ENCODE measurements around the gene CCRL2. TPM values are rescaled to one million over a fixed set of nuclear protein-coding genes. Genes with fewer than 3 reads are reported as not detected.

The CCRL2 gene
- total and polyA plus RNA-seq, 2 of the 8 experiments (the other 6 are each of a cell fraction or from before 2014, with no cell fraction given), result not detected

GRCh38 chr3:46411271-46411670 lies 4.2 kb downstream of the CCRL2 start:
- Histone ChIP-seq H3K14ac (ENCODE audit: insufficient read length) (no peak overlapping the region), H3K4ac (replicated peaks; ENCODE audit: insufficient read length, low read depth, low read length) (no peak overlapping the region), H2AFZ (ENCODE audit: low read length) (no peak overlapping the region), H3K4me3 (ENCODE audit: extremely low read depth in 1 of 4, insufficient read depth in 2 of 4, low read depth in 3 of 4, low read length in 4 of 4) (no peak overlapping the region), H3K4me1 (replicated peaks in 1 of 4; ENCODE audit: control insufficient read depth in 3 of 4, insufficient read depth in 4 of 4, low read length in 3 of 4) (no peaks in the 10 kb centered on the region), H3K79me2 (ENCODE audit: control insufficient read depth in 1 of 2, insufficient read depth in 2 of 2, low read length in 2 of 2) (no peaks in the 10 kb centered on the region), H3K79me1 (ENCODE audit: low read depth, low read length) (no peaks in the 10 kb centered on the region), H3K9ac (replicated peaks in 1 of 4; ENCODE audit: extremely low read depth in 1 of 4, low read depth in 3 of 4, low read length in 3 of 4) (no peak overlapping the region), H4K8ac (ENCODE audit: extremely low read depth, insufficient read depth, low read length) (no peak overlapping the region), H3K18ac (ENCODE audit: extremely low read depth, low read length) (no peak overlapping the region), H3K27me3 (replicated peaks in 1 of 4; ENCODE audit: control insufficient read depth in 3 of 4, extremely low read depth in 1 of 4, insufficient read depth in 3 of 4, low read length in 3 of 4) (no peaks in the 10 kb centered on the region; a peak in 1 of 7 replicates), H4K91ac (replicated peaks; ENCODE audit: insufficient read length, low read length) (no peak overlapping the region), H3K23ac (ENCODE audit: insufficient read length) (no peak overlapping the region), H3K23me2 (ENCODE audit: low read depth, low read length) (no peaks in the 10 kb centered on the region), H3K9me3 (ENCODE audit: insufficient read depth in 2 of 2, low read depth in 1 of 2, low read length in 1 of 2) (no peaks in the 10 kb centered on the region), H4K20me1 (replicated peaks in 1 of 2; ENCODE audit: control insufficient read depth in 1 of 2, insufficient read depth in 2 of 2, low read length in 2 of 2) (no peaks in the 10 kb centered on the region), H2AK5ac (ENCODE audit: low read depth, low read length) (no peak overlapping the region), H2BK120ac (replicated peaks; ENCODE audit: low read depth, low read length) (no peak overlapping the region), H4K5ac (ENCODE audit: insufficient read length, low read depth, low read length) (no peak overlapping the region), H3K4me2 (ENCODE audit: insufficient read depth in 1 of 2, low read depth in 2 of 2, low read length in 2 of 2) (no peak overlapping the region), H2BK12ac (ENCODE audit: low read depth, low read length) (no peak overlapping the region), H3K27ac (ENCODE audit: low read depth, low read length) (no peak overlapping the region), H2BK15ac (ENCODE audit: low read length) (no peak overlapping the region), H2BK5ac (ENCODE audit: low read depth, low read length) (no peak overlapping the region), H2BK20ac (ENCODE audit: low read length) (no peak overlapping the region), H3K36me3 (ENCODE audit: control insufficient read depth in 2 of 4, insufficient read depth in 4 of 4, low read length in 3 of 4) (no peaks in the 10 kb centered on the region), H3K56ac (replicated peaks; ENCODE audit: insufficient read length, low read depth, low read length) (no peak overlapping the region)
- ChIA-PET POLR2A (ENCODE audit: partially characterized antibody) (no interaction called here), CTCF (ENCODE audit: partially characterized antibody) (interaction anchor here (0.7 to 5.3 kb wide), 8 partner anchors 8 to 172 kb away, joined by 3 to 31 read pairs (median 4); no protein-coding TSS in a partner anchor)
- FAIRE-seq (no peak), DNase-seq (ENCODE audit: low read depth in 1 of 2, low spot score in 2 of 2) (no peak)
- 80% methylated on average over 2 of the region's 2 CpGs; no CpG with 5 or more reads in 1 of the 2 experiments for WGBS, 2 experiments (ENCODE audit: extremely low coverage in 1 of 2, insufficient coverage in 1 of 2, insufficient read length in 1 of 2, insufficient replicate concordance in 2 of 2, low coverage in 1 of 2, low lambda C conversion rate in 2 of 2, missing lambda C conversion rate in 1 of 2)
- no peak for TF ChIP-seq JUN (IDR thresholded peaks at IDR 0.05; ENCODE audit: low read depth, low read length)

Data from H1 (cell line).